Nucleus accumbens (tissue), 56 donors: ENCODE measurements around the gene TMEM140.
"Not testable (repeated sequence)": the region's sequence is repeated elsewhere in the genome, so short reads cannot be mapped to it uniquely, and the experiment has no call there.

Source experiments
- DNase-seq, 56 donors: peaks; one replicate each; lab custom pipeline; 2025; lab: John Stamatoyannopoulos, UW

The TMEM140 gene

DNA sequence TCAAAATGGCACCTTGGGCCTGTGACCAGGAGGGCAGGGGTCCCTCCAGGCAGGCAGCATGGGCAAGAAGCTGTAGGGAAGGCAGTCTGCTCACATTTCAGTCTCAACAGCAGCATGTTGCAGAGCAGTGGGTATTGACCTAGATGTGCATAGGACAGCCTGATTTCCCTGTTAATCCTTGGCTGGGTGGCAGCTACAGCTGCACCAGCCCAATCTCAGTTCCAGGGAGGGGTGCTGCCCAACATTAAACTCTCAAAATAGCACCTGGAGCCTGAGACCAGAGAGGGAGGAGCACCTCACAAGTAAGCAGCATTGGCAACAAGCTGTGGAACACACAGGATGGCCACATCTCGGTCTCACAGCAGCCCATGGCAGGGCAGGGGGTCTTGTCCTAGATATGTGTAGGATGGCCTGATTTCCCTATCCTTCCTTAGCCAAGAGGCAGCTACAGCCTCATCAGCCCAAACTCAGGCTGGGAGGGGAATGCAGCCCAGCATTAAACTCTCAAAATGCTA is 10.3 kb downstream of the TMEM140 start:
- DNase-seq, result no peak

DNA sequence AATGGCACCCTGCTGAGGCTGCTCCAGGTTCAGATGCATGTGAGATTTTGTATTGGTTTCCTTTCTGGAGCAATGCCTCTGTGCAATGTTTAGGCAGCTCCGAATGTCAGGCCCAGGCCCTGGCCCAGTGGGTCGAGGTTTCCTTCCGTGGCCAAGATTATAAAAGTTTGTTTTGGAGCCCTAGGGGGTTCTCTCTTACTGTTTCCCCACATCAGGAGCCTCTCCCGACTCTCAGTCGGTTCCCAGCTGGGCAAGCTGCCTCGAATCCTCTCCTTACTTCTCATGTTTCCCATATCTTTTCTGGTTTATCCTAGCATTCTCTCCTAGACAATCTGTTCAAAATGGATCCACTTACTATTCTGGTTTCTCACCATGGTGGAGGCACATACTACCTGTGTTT is 11.0 kb downstream of the TMEM140 start:
- no peak for DNase-seq

DNA sequence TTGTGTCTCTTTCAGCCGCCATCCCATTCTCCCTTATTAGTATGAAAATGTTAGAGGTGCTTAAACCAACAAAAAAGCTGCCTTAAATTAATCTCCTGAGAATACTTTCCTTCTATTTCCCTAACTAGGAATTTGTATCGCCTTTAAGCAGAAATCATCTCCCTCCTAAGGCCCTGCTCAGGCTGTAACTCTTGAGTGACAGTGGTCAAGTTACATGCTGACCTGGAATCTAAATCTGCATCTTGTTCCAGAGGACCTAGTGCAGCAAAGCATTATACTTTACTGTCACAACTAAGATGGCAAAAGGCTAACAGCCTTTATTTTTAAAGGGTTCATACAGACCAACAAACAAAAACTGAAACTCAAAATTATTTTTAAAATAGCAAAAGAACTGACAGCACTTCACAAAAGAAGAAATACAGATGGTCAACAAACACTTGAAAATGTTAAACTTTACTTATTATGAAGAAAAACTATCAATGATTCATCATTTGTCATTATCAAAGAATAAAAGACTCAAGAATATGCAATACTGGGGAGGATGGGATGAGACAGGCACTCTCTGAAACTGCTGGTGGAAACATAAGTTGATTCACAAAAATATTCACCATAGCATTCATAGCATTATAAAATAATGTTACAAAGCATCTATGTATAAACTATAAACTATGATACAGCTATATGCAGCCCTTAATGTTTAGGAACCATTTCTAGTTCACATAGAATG is 11.7 kb downstream of the TMEM140 start:
- no peak for DNase-seq

DNA sequence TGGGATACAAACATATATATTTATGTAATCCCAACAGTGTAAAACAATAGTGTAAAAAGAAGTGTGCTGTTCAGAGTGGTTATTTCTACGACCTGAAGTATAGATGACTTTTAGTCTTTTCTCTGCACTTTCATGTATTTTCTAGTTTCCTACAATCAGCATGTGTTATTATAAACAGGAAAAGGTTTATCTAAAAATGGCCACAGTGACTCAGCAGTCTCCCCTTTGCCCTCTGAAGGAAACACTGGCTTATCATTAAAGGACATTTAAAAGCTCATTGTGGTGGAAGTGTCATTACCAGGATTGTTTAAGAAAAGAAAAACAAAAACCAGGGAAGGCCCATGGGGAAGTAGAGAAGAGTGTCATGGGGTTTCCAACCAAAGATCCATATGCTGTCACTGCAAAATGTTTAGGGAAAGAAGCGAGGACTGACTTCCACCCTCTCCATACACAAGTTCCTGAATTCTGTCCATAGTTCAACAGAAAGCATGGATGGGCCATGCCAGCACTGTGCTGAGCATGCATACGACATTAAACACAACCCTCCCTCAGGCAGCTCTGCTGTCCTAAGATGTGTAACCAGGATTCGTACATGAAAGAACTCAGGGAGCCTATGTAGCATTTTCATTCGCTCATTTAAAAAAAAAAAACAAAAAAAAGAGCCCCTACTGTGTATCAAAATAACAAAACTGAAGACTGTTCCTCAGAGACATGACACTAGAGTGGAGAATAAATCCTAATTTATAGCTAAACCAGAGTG is 12.4 kb downstream of the TMEM140 start:
- DNase-seq, result no peak

DNA sequence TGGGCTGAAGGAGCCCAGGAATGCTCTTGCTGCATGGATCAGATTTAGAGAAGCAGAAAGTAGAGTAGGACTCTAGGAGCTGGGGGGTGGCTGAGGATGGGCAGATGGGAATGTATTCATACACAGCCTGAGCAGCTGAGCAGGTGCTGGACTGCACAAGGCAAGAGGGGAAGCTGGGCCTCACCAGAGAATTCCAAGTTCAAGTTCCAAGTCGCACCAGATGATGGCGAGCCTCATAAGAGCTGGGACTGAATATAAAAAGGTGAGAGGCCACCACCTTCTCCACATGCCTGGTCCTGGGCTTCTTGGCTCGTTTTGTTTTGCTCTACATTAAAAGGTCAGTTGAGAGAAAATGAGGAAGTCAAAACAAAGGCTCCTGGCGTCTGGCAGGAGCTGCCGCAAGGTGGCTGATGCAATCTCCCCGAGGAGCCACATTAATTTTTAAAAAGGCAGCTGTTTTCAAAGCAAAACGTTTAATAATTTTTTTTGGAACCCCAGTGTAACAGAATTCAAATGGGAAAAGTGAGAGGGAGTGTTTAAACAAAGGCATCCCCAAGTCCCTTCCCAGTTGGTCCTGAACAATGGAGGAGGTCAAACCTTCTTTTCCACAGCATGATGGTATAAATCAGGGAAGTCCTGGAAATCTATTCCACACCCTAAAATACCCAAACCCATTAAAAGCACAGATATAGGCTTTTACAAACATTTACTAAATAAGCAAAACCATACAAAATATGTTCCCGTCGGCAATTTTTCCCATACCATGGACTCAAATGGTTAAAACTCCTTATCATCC is 13.2 kb downstream of the TMEM140 start:
- DNase-seq, result no peak

DNA sequence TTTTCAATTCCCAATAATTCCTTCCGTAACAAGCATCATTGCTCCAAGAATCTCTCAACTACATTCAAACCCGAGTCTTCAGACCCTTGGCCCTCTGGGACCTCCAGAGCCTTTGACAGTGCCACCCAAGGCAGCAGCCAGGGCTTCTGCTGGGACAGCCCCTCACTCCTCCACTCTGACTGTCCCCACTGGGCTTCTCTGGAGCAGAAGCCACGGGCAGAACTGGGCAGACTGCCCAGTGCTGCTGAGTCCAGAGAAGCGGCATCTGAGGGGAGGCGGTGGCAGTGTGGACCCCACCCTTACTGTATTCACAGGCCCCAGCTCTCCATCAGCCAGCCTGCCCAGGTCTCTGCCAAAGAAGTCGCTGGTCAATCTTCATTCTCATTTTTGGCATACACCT is 13.8 kb downstream of the TMEM140 start:
- no peak for DNase-seq

DNA sequence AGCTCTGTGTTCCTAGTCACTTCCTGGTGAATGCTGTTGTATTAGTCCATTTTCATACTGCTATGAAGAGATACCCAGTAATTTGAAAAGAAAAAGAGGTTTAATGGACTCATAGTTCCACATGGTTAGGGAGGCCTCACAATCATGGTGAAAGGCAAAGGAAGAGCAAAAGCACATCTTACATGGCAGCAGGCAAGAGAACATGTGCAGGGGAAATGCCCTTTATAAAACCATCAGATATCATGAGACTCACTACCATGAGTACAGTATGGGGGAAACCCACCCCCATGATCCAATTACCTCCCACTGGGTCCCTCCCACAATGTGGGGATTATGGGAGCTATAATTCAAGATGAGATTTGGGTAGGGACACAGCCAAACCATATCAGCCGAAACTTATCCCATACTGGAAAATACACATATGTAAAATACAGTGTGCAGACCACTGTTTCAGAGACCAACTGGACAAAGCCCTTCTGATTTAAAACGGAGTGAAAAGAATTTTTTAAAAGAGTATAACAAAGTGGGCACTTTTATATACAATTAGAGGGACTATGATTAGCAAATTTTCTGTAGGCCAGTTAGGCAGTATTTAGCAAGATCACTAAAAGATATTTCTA is 14.6 kb downstream of the TMEM140 start:
- no peak for DNase-seq

DNA sequence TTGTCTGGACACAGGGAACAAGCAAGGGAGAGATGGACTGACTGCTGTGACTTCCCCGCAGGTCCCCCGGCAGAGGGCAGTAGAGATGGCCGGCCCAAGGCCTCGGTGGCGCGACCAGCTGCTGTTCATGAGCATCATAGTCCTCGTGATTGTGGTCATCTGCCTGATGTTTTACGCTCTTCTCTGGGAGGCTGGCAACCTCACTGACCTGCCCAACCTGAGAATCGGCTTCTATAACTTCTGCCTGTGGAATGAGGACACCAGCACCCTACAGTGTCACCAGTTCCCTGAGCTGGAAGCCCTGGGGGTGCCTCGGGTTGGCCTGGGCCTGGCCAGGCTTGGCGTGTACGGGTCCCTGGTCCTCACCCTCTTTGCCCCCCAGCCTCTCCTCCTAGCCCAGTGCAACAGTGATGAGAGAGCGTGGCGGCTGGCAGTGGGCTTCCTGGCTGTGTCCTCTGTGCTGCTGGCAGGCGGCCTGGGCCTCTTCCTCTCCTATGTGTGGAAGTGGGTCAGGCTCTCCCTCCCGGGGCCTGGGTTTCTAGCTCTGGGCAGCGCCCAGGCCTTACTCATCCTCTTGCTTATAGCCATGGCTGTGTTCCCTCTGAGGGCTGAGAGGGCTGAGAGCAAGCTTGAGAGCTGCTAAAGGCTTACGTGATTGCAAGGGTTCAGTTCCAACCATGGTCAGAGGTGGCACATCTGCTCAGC is 16.6 kb downstream of the TMEM140 start:
- no peak for DNase-seq

DNA sequence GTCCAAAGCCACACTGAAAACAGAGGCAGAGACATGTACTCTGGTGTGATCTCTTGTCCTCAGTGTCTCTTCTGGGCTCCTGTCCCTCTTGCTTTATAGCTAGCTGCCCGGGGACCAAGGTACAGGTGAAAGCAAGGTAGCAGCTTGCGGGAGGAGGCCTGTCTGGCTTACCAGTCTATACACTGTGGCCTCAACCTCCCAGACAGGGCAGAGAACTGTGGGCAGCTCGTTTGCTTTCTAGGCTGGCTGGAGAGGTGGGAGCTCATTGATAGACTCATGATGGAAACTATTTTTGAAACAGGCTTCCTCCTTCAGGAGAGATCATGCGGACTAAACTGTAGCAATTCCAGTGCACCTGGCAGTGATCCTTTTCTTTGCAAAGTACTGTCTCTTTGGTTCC is 18.0 kb downstream of the TMEM140 start:
- no peak for DNase-seq

DNA sequence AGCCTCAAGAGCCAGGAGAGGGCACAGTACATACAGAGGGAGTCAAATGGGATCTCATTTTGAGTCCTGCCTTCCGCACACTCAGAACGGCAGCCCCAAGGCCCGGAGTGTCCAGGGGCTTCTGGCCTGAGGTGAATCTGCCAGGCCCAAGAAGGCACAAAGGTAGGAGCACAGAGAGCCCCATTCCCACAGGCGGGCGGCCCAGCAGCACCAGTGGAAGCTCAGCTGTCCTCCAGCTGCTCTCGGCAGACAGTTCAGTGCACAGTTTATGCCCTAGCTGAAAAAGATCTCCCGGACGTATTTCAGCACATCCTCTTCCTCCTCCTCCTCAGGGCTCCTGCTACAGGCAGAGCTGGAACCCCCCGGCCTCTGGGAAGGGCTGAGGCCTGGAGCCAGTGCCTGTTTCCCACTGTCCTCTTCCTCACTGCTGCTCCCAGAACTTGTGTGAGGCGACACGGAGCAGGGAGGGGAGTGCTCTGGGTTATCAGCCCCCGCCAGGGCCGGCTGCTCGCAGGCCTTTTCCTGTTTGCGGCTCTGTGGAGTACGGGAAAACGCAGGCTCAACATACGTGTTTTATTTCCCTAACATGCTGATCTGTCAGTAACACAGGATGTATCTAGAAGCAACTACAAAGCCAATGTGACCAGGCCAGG is 18.6 kb downstream of the TMEM140 start:
- no peak for DNase-seq

DNA sequence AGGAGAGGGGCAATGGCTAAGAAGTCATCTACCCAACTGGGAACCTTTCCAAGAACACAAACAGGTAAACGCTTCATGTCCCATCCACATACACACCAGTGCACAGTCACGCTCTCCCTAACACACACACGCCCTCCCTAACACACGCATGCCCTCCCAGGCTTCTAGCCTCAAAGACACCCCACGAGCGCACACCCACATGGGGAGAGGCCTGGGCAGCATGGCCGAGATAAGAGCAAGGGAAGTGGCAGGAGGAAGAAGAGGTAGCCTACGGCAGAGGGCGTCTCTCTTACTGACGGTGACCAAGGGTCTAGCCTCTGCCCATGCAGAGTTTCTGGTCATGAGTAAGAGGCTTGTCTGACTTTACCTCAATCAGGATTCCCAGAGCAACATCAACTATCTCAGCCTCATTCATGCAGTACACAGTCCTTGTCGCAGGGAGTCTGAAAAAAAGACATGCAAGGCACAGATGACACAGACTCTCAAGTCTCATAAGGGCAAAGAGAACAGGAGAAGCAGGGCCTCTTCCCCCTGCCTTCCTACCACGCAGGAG is 19.6 kb downstream of the TMEM140 start:
- no peak for DNase-seq

DNA sequence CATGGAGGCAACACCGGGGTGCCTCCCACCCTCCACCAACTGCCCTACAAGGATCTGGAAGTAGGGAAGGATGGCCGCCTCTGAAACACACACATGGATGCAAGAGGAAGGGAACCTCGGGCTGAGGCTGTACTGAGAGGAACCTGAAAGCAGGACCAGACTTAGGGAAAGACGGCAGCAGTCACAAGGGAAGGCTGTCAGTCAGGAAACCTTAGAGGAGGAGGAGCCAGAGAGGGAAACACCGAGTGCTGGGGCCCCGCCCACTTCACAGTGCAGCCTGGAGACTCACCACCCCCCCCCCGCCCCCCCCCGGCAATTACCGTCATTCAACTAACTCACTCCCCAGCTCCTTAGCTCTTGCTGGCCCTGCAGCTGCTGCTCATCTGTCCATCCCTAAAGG is 20.1 kb downstream of the TMEM140 start:
- peak in 1 of 56 donors; percentile 15 for DNase-seq

DNA sequence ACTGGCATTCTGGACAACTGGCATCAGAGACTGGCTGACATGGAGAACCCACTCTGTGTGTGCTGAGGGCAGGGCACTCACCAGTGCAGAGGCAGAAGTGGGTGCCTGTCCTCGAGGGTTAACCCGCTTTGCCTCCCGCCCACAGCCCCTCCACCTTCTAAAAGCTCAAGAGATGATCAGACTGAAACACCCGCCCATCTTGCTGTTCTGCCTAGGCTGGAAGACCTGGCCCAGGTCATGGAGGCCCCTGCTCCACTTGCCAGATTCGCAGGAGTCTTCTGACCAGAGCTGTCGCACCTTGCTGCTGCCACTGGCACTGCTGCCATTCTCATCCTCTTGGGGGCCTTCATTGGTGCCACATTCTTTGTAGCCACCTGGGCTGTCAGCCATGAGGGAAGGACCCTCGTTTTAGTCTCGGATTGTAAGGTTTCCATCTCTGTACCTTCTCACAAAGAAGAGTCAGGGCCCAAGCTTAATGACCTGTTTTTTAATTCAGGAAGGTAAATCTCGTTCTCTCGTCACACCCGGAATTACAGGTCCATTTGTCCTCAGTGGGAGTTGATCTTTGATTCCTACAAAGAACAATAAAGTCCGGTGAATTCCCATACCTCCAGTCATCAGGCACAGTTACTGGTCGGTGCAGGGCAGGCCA is 20.7 kb downstream of the TMEM140 start:
- no peak for DNase-seq

DNA sequence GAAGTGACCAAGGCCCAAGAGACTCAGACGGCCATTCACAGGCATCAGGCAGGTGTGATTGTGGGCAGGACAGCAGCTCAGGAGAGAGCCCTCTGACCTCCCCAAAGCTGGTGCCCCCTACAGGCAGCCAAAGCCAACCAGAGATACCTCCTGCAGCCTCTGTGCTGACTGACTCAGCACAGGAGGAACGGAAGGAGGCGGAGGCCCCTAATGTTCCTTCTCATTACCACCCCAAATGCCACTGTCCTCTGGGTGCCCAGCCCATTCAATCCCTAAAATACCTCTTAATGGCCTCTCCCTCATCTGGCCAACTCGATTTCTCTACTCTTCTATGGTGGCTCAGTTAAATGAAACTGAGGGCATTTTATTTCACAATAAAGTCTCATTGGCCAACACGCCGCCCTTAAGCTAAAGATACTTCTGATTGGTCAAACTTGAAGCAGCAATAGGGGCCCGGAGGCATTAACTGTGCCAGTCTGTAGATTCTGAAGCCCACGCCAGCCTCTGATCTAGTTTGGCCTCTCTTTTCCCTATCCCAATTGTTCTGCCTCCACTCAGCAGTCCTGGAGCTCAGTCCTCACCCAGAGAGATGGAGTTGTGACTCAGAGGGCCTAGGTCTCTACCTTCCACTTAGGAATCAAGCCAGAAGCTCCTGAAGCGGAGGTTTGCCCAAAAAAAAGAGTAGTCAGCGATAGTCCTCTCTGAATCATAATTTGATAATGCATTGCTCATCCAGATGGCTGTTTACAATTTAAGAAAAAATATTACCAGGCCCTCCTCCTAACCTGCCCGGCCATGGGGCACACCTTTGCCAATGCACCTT is 21.5 kb downstream of the TMEM140 start:
- no peak for DNase-seq

DNA sequence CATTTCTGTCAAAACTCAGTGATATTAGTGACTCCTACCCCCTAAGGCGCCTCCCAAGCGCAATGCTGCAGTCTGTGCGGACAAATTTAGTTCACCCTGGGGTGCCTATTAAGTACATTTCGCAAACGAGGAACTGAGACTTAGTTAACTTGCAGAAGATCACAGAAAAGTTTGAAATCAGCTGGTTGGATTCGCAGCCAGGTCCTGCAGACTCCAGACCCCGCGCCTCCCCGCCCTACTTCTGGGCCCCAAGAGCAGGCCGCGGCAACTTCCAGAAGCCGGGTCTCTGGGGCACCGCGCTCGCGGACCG is 22.0 kb downstream of the TMEM140 start:
- no peak for DNase-seq

DNA sequence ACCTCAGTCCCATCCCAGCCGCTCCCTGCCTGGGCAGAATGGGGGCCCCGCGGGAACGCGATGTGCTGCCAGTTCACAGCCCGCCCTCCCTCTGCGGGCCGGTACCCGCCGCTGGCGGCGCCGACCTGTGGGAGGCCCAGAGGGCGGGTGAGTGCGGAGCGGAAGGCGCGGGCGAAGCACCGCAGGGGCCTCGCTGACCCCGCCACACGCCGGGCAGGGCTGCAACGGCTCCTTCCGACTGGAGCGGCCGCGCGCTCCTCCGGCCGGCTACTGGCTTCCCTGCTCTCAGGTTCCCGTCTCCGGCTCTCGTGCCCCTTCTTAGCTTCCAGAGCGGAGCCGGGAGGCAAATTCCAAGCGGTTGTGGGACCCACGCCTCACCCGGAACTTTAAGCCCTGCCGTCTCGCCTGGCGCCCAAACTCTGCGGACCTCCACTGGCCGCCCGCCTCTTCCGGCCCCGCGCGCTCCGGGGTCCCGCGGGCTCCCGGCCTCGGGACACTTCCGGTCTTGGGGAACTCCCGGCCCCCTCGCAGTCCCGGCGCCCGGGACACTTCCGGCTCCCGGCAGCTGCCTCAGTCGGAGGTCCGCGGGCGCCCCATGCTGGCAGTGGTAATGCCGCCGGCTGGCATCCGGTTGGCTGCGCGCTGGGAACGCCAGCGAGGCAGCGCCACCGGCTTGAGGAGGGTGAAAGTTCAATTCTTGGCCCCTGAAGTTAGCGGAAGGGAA is 22.6 kb downstream of the TMEM140 start, which contains the start of gene CYREN:
Gene CYREN (minus strand): TSS at position 434 of the 724 bp plus-strand sequence. CDS start 1,785 bp downstream, outside the sequence.
- peak in 55 of 56 donors; percentile 42 to 96 (median 88) for DNase-seq

DNA sequence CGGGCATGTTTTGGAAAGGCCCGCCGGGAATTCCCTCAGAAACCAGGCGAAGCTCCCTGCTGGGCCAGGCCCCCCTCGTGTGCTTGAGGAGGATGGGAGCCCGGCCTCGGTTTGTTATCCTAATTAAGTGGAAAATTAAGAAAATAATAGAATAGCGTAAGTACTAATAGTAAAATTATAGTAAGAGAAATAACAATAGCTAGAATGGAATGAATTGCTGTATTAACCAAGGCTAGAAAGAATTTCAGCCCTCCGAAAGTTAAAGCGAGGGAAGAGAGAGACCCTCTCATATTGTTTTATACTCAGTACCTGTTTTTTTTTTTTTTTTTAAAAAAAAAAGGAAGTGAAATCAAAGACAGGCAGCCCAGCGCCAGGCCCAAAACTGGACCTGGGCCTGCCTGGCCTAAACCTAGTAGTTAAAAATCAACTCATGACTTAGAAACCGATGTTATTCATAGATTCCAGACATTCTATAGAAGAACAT is 23.2 kb downstream of the TMEM140 start:
- not testable (repeated sequence) for DNase-seq
